ENCODE results near the gene ZNF730. TPM values are rescaled to one million over a fixed set of nuclear protein-coding genes. Genes with fewer than 3 reads are reported as not detected.

The ZNF730 gene
- polyA plus RNA-seq, 1 experiment = 0.27 TPM

DNA sequence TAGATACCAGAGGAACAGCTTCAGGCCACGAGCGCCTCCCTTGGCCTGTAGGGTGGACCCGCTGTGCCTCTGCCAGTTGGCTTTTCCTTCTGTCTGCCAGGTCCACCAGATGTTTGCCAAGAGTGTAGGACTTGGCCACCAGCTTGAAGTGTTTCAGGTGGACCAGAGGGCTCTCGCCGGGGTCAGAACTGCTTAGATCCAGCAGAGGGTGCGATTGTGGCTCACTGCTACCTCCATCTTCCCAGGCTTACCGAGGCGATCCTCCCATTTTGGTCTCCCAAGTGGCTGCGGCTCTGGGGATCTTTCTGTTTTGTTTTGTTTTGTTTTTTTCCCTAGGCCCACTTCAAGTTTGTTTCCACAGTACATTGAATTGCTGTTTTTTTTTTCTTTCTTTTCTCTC, 23.0 kb upstream of the ZNF730 start:
- TF ChIP-seq, protein P1, sequence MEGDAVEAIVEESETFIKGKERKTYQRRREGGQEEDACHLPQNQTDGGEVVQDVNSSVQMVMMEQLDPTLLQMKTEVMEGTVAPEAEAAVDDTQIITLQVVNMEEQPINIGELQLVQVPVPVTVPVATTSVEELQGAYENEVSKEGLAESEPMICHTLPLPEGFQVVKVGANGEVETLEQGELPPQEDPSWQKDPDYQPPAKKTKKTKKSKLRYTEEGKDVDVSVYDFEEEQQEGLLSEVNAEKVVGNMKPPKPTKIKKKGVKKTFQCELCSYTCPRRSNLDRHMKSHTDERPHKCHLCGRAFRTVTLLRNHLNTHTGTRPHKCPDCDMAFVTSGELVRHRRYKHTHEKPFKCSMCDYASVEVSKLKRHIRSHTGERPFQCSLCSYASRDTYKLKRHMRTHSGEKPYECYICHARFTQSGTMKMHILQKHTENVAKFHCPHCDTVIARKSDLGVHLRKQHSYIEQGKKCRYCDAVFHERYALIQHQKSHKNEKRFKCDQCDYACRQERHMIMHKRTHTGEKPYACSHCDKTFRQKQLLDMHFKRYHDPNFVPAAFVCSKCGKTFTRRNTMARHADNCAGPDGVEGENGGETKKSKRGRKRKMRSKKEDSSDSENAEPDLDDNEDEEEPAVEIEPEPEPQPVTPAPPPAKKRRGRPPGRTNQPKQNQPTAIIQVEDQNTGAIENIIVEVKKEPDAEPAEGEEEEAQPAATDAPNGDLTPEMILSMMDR (IDR thresholded peaks at IDR 0.05; ENCODE audit: insufficient read depth, low read depth, low read length) = no peak
- Histone ChIP-seq H3K36me3 (ENCODE audit: control insufficient read depth, insufficient read depth, low read length) (no peaks in the 10 kb centered on the region), H3K4me3 (ENCODE audit: low read depth, low read length) (no peak overlapping the region), H3K27me3 (ENCODE audit: control insufficient read depth, insufficient read depth, low read length) (no peaks in the 10 kb centered on the region)
- POLR2A ChIA-PET = no interaction called here
- DNase-seq (ENCODE audit: low read depth) = no peak
- CTCF ChIA-PET = no interaction called here

DNA sequence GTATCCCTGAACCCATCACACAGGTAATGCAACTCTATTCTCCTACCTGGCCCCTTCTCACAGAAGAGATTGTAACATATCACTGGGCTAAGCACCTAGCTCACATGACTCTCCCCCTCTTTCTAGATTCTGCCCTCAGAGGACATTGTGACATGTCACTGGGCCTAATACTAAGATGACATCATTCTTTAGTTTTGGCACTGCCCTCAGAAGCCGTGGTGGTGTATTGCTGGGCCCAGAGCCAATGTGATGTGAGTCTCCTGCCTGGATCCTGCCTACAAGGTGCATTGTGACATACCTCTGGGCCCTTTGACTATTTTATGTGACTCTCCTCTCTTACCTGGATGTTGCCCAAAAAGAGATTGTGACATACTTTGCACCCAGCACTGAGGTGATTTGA, 21.4 kb upstream of the ZNF730 start:
- POLR2A ChIA-PET = no interaction called here
- DNase-seq (ENCODE audit: low read depth) = no peak
- Histone ChIP-seq H3K36me3 (ENCODE audit: control insufficient read depth, insufficient read depth, low read length) (peaks cover 1% of the 10 kb centered on the region; the same call in 1 of the 2 replicates), H3K27me3 (ENCODE audit: control insufficient read depth, insufficient read depth, low read length) (no peaks in the 10 kb centered on the region), H3K4me3 (ENCODE audit: low read depth, low read length) (no peak overlapping the region)
- CTCF ChIA-PET = no interaction called here
- TF ChIP-seq, protein P1 (IDR thresholded peaks at IDR 0.05; ENCODE audit: insufficient read depth, low read depth, low read length) = no peak

DNA sequence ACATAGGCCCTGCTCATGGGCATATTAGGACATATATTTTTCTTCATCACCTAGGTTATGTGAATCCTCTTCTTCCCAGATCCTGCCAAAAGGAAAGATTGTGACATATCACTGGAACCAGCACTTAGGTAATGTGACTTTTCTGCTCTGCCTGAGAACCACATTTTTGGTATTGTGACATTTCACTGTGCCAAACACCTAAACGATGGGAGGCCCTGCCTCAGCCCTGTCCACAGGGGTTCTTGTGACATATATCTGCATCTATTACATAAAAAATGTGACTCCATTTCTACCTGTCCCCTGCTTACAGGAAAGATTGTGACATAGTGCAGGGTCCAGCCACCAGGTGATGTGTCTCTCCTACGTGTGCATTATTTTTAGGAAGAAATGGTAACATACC, 18.5 kb upstream of the ZNF730 start:
- no peak for DNase-seq (ENCODE audit: low read depth)
- CTCF ChIA-PET = no interaction called here
- POLR2A ChIA-PET = no interaction called here
- Histone ChIP-seq H3K36me3 (ENCODE audit: control insufficient read depth, insufficient read depth, low read length) (peaks cover 1% of the 10 kb centered on the region; the same call in 1 of the 2 replicates), H3K27me3 (ENCODE audit: control insufficient read depth, insufficient read depth, low read length) (no peaks in the 10 kb centered on the region), H3K4me3 (ENCODE audit: low read depth, low read length) (no peak overlapping the region)
- TF ChIP-seq, protein P1 (IDR thresholded peaks at IDR 0.05; ENCODE audit: insufficient read depth, low read depth, low read length) = no peak

DNA sequence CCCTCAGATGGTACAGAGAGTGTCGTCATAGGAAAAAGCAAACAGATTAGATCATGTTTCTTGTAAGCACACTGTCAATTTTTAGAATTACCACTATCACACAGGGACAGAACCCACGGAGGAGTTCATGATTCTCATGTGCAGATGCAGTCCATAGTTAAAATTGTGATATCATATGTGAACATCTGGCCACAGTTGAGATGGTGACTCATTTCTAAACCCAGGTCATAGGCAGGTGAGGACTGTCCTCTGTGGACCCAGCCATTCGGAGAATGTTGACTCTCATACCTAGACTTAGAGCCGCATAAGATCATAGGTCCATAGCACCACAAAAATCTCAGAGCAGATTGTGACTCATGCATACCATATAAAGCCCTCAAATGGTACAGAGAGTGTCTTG, 17.8 kb upstream of the ZNF730 start:
- TF ChIP-seq, protein P1 (IDR thresholded peaks at IDR 0.05; ENCODE audit: insufficient read depth, low read depth, low read length) = no peak
- no peaks in the 10 kb centered on the region for H3K27me3 ChIP-seq (ENCODE audit: control insufficient read depth, insufficient read depth, low read length)
- POLR2A ChIA-PET = no interaction called here
- H3K36me3 ChIP-seq (ENCODE audit: control insufficient read depth, insufficient read depth, low read length) = peaks cover 1% of the 10 kb centered on the region; the same call in 1 of the 2 replicates
- no peak overlapping the region for H3K4me3 ChIP-seq (ENCODE audit: low read depth, low read length)
- no peak for DNase-seq (ENCODE audit: low read depth)
- CTCF ChIA-PET = no interaction called here

DNA sequence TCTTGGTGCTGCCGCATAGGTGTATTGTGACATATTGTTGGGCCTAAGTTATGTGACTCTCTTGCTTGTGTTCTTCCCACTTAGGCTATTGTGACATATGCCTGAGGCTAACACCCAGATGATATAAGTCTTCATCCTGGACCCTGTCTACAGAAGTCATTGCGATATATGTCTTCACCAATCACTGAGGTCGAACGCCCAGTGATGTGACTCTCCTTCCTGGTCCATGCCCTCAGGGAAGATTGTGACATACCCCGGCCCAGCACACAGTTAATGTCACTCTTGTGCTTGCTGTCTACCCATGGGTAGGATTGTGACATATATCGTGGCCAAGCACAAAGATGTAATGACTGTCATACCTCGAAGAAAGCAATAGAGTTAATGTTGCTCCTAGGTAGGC, 16.9 kb upstream of the ZNF730 start:
- TF ChIP-seq, protein P1 (IDR thresholded peaks at IDR 0.05; ENCODE audit: insufficient read depth, low read depth, low read length) = no peak
- no peak for DNase-seq (ENCODE audit: low read depth)
- Histone ChIP-seq H3K4me3 (ENCODE audit: low read depth, low read length) (no peak overlapping the region), H3K36me3 (ENCODE audit: control insufficient read depth, insufficient read depth, low read length) (peaks cover 1% of the 10 kb centered on the region; the same call in 1 of the 2 replicates), H3K27me3 (ENCODE audit: control insufficient read depth, insufficient read depth, low read length) (no peaks in the 10 kb centered on the region)
- ChIA-PET POLR2A (no interaction called here), CTCF (no interaction called here)
